ENCODE data around the gene ARHGAP15.

ARHGAP15 gene

DNA sequence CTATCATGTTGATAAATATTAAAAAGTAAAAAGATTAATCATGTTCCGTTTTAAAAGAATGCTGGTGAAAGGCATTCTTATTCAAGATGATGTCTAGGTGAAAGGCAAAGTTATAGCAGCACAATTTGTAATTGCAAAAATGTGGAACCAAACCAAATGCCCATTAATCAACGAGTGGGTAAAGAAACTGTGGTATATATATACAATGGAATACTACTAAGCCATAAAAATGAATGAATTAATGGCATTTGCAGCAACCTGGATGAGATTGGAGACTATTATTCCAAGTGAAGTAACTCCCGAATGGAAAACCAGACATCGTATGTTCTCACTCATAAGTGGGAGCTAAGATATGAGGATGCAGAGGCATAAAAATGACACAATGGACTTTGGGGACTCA, 286.4 kb downstream of the ARHGAP15 start:
- Histone ChIP-seq H3K4me3 (ENCODE audit: low read length) (no peak overlapping the region), H3K36me3 (replicated peaks; ENCODE audit: insufficient read depth, low read length) (no peaks in the 10 kb centered on the region), H3K4me2 (ENCODE audit: low read depth, low read length) (no peak overlapping the region), H3K4me1 (ENCODE audit: low read length) (no peaks in the 10 kb centered on the region), H3K27ac (ENCODE audit: low read length) (no peak overlapping the region), H3K79me2 (ENCODE audit: low read length) (no peaks in the 10 kb centered on the region), H2AFZ (ENCODE audit: low read length) (no peak overlapping the region), H3F3A (ENCODE audit: insufficient read depth, low read length) (no peaks in the 10 kb centered on the region), H3K27me3 (replicated peaks; ENCODE audit: insufficient read depth, low read length) (no peaks in the 10 kb centered on the region), H3K9ac (ENCODE audit: low read length) (no peak overlapping the region), H3K9me2 (replicated peaks; ENCODE audit: insufficient read depth, low read length) (no peaks in the 10 kb centered on the region), H3K9me3 (replicated peaks; ENCODE audit: insufficient read depth, low read length) (no peaks in the 10 kb centered on the region), H4K20me1 (ENCODE audit: insufficient read depth, low read length) (no peaks in the 10 kb centered on the region)
- no peak for TF ChIP-seq EZH2phosphoT487 (IDR thresholded peaks at IDR 0.05; ENCODE audit: low read length)
- DNase-seq, result no peak

DNA sequence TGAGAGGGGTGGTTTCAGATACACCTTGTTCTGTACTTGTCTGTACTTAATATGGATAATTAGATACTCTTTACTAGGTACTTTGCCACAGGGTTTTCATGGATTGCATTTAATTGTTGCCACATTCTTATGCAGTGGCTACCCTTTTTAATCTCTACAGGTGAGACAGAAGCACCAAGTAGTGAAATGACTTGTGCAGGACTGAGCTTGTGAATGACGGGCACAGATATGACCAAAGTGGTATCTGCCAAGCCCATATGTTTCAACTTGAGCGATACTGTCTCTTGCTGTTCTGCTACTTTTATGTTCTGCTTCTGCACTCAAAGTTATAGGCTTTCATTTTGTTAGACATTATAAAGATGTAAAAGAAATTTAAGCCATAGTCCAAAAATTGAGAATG, 288.2 kb downstream of the ARHGAP15 start:
- Histone ChIP-seq H3K4me2 (ENCODE audit: low read depth, low read length) (no peak overlapping the region), H3K27me3 (replicated peaks; ENCODE audit: insufficient read depth, low read length) (no peaks in the 10 kb centered on the region), H3K9me2 (replicated peaks; ENCODE audit: insufficient read depth, low read length) (no peaks in the 10 kb centered on the region), H3K79me2 (ENCODE audit: low read length) (no peaks in the 10 kb centered on the region), H3K9ac (ENCODE audit: low read length) (no peak overlapping the region), H3F3A (ENCODE audit: insufficient read depth, low read length) (no peaks in the 10 kb centered on the region), H2AFZ (ENCODE audit: low read length) (no peak overlapping the region), H3K36me3 (replicated peaks; ENCODE audit: insufficient read depth, low read length) (no peaks in the 10 kb centered on the region), H3K27ac (ENCODE audit: low read length) (no peak overlapping the region), H4K20me1 (ENCODE audit: insufficient read depth, low read length) (no peaks in the 10 kb centered on the region), H3K4me1 (ENCODE audit: low read length) (no peaks in the 10 kb centered on the region), H3K4me3 (ENCODE audit: low read length) (no peak overlapping the region), H3K9me3 (replicated peaks; ENCODE audit: insufficient read depth, low read length) (no peaks in the 10 kb centered on the region)
- TF ChIP-seq EZH2 (optimal IDR thresholded peaks at IDR 0.05; ENCODE audit: low read depth, low read length) (no peak), CTCF (IDR thresholded peaks at IDR 0.05; ENCODE audit: low read length) (no peak), EZH2phosphoT487 (IDR thresholded peaks at IDR 0.05; ENCODE audit: low read length) (no peak)
- no peak for DNase-seq

- Histone ChIP-seq H3K4me3 (ENCODE audit: low read length) (no peak overlapping the region), H3K4me1 (ENCODE audit: low read length) (no peaks in the 10 kb centered on the region), H2AFZ (ENCODE audit: low read length) (no peak overlapping the region), H3K4me2 (ENCODE audit: low read depth, low read length) (no peak overlapping the region), H3K79me2 (ENCODE audit: low read length) (no peaks in the 10 kb centered on the region), H3K36me3 (replicated peaks; ENCODE audit: insufficient read depth, low read length) (no peaks in the 10 kb centered on the region), H3K27me3 (replicated peaks; ENCODE audit: insufficient read depth, low read length) (no peaks in the 10 kb centered on the region), H3F3A (ENCODE audit: insufficient read depth, low read length) (no peaks in the 10 kb centered on the region), H3K9me2 (replicated peaks; ENCODE audit: insufficient read depth, low read length) (no peaks in the 10 kb centered on the region), H4K20me1 (ENCODE audit: insufficient read depth, low read length) (no peaks in the 10 kb centered on the region), H3K27ac (ENCODE audit: low read length) (no peak overlapping the region), H3K9me3 (replicated peaks; ENCODE audit: insufficient read depth, low read length) (no peaks in the 10 kb centered on the region), H3K9ac (ENCODE audit: low read length) (no peak overlapping the region)
- TF ChIP-seq EZH2 (optimal IDR thresholded peaks at IDR 0.05; ENCODE audit: low read depth, low read length) (no peak), EZH2phosphoT487 (IDR thresholded peaks at IDR 0.05; ENCODE audit: low read length) (no peak), CTCF (IDR thresholded peaks at IDR 0.05; ENCODE audit: low read length) (no peak)
- no peak for DNase-seq
Observed at GRCh38 chr2:143420313-143420712, 291.1 kb downstream of the ARHGAP15 start.

- Histone ChIP-seq H3K4me1 (ENCODE audit: low read length) (no peaks in the 10 kb centered on the region), H4K20me1 (ENCODE audit: insufficient read depth, low read length) (no peaks in the 10 kb centered on the region), H3K9ac (ENCODE audit: low read length) (no peak overlapping the region), H3K36me3 (replicated peaks; ENCODE audit: insufficient read depth, low read length) (no peaks in the 10 kb centered on the region), H3K27ac (ENCODE audit: low read length) (no peak overlapping the region), H3K27me3 (replicated peaks; ENCODE audit: insufficient read depth, low read length) (no peaks in the 10 kb centered on the region), H3K79me2 (ENCODE audit: low read length) (no peaks in the 10 kb centered on the region), H3K4me3 (ENCODE audit: low read length) (no peak overlapping the region), H3K9me2 (replicated peaks; ENCODE audit: insufficient read depth, low read length) (no peaks in the 10 kb centered on the region), H3K4me2 (ENCODE audit: low read depth, low read length) (no peak overlapping the region), H2AFZ (ENCODE audit: low read length) (no peak overlapping the region), H3K9me3 (replicated peaks; ENCODE audit: insufficient read depth, low read length) (no peaks in the 10 kb centered on the region), H3F3A (ENCODE audit: insufficient read depth, low read length) (no peaks in the 10 kb centered on the region)
- TF ChIP-seq CTCF (IDR thresholded peaks at IDR 0.05; ENCODE audit: low read length), result no peak
- TF ChIP-seq EZH2phosphoT487 (IDR thresholded peaks at IDR 0.05; ENCODE audit: low read length), result no peak
- no peak for TF ChIP-seq EZH2 (optimal IDR thresholded peaks at IDR 0.05; ENCODE audit: low read depth, low read length)
- no peak for DNase-seq
Observed at GRCh38 chr2:143422681-143423080, 293.5 kb downstream of the ARHGAP15 start.

Data from MM.1S (cell line).